HG02938 (cell line): Measurements from ENCODE around the gene CD28.
"Not testable (repeated sequence)": the region's sequence is repeated elsewhere in the genome, so short reads cannot be mapped to it uniquely, and the experiment has no call there.

Experiments
- ATAC-seq: cut with Tn5 transposase; IDR thresholded peaks from one replicate; pipeline ENCODE4 v1.9.1; 2021; ENCODE audit warnings: mild to moderate bottlenecking, moderate library complexity; ENCODE audit not compliant: unreplicated experiment

Gene CD28

GRCh38 chr2:203781151-203781550 is 74.7 kb downstream of the CD28 start:
- ATAC-seq, result no peak

GRCh38 chr2:203782262-203782976 is 76.0 kb downstream of the CD28 start:
- ATAC-seq, result peak; percentile 72

DNA sequence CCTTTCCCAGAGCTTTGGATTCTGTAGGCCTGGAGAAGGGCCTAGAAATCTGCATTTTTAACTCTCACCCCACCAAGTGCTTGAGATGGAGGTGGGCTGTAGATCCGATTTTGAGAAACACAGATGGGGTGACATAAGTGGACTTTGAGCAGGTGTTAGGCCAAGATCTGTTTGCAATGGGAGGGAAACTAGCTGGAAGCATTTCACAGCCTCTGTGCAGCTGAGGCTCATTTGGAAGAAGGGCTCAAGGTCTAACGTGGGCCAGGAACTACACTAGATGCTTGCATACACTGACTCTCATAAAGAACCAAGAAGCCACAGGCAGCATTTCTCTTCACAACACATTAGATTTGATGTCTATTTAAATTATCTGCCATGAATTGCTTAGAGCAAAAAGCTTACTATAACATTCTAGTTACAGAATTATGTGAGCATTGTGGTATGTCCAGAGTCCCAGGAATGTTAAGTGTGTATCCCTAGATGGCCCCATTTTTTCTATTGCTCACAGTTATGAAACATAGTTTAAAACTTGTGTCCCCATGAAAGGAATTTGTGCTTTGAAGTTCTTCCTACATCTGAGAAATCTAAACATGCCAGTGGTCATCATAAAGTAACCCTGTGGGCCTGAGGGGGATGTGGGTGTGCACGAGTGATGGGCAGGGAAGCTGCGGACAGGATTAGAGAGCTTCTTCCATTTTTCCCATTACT is 77.2 kb downstream of the CD28 start:
- no peak for ATAC-seq

DNA sequence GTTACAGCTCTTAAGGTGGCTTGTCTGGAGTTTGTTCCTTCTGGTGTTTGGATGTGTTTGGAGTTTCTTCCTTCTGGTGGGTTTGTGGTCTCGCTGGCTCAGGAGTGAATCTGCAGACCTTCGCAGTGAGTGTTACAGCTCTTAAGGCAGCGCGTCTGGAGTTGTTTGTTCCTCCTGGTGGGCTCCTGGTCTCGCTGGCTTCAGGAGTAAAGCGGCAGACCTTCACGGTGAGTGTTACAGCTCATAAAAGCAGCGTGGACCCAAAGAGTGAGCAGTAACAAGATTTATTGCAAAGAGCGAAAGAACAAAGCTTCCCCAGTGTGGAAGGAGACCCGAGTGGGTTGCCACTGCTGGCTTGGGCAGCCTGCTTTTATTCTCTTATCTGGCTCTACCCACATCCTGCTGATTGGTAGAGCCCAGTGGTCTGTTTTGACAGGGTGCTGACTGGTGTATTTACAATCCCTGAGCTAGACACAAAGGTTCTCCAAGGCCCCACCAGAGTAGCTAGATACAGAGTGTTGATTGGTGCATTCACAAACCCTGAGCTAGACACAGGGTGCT is 78.4 kb downstream of the CD28 start:
- ATAC-seq, result not testable (repeated sequence)

GRCh38 chr2:203785391-203786110 is 79.1 kb downstream of the CD28 start:
- ATAC-seq, result not testable (repeated sequence)

GRCh38 chr2:203786549-203787351 is 80.3 kb downstream of the CD28 start:
- no peak for ATAC-seq

DNA sequence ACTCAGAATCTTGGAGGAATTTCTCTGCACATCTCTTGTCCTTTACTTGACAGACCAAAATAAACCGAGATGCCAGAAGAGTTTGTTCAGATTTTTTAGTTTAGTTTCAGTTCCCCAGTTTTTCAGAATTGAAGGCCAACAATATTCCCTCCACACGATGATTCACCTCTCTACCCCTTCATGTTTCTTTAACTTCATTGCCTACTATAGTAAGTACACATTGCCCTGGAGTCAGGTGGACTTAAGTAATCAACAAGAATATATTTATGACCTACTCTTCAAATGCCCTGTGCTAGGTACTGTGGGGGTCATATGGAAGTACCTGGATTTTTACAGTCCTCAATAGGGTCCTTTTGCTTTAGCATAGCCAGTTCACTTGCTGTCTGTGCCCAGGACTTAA is 81.5 kb downstream of the CD28 start:
- ATAC-seq, result no peak
